ENCODE measurements around the gene CNTNAP2.

GRCh38 chr7:148035950-148036349 lies 1919.3 kb downstream of the CNTNAP2 start:
- no peak for TF ChIP-seq POLR2A (IDR thresholded peaks at IDR 0.05)
- TF ChIP-seq EP300 (IDR thresholded peaks at IDR 0.05), result no peak
- TF ChIP-seq CTCF (IDR thresholded peaks at IDR 0.05), result no peak
